ENCODE results near the gene ICOS.

- TF ChIP-seq KDM1A (IDR thresholded peaks at IDR 0.05): no peak
- TF ChIP-seq SPI1 (IDR thresholded peaks at IDR 0.05; ENCODE audit: borderline replicate concordance, low read depth, low read length): no peak
- TF ChIP-seq TAF1 (IDR thresholded peaks at IDR 0.05; ENCODE audit: control insufficient read depth, extremely low read depth, insufficient read depth, low read length, severe bottlenecking): no peak
- no peak for TF ChIP-seq ZC3H8 (IDR thresholded peaks at IDR 0.05)
- no peak for TF ChIP-seq POLR2A (conservative IDR thresholded peaks at IDR 0.05)
- TF ChIP-seq SNRNP70 (optimal IDR thresholded peaks at IDR 0.05; ENCODE audit: low read depth, low read length): no peak
- TF ChIP-seq ZNF263 (CRISPR knock-in tag; IDR thresholded peaks at IDR 0.05; ENCODE audit: borderline replicate concordance): no peak
Measured at GRCh38 chr2:203983064-203983715, 46.6 kb downstream of the ICOS start.

Data from K562 (cell line).